ENCODE data around the gene GABARAPL2.

DNA sequence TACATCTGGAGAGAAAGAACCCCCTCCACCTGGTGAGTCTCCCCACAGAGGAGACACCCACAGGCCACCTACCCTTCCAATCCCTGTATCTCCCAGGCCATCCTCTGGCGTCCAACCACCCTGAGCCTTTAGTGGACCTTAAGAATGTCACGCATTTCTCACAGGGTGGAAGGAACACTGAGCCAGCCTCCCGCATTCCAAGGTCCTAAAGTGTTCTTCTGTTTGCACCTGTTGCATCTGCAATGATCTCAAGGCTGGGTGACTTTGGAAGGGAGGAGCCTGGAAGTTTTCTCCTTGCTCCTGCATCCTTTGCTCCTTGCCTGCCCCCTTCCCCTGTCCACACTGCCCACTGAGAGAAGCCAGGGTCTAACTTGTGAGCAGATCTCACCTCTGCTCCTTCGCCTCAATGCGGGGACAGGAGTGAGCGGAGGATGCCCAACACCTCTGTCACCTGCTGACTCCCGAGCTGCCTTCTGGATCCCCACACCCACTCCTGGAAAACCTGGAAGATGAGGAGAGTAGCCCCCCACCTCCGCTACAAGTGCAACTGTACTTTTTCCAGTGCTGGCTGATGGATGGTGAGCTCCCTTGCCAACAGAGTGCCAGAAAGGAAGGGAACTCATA, 33.9 kb upstream of the GABARAPL2 start:
- TF ChIP-seq, protein P1, sequence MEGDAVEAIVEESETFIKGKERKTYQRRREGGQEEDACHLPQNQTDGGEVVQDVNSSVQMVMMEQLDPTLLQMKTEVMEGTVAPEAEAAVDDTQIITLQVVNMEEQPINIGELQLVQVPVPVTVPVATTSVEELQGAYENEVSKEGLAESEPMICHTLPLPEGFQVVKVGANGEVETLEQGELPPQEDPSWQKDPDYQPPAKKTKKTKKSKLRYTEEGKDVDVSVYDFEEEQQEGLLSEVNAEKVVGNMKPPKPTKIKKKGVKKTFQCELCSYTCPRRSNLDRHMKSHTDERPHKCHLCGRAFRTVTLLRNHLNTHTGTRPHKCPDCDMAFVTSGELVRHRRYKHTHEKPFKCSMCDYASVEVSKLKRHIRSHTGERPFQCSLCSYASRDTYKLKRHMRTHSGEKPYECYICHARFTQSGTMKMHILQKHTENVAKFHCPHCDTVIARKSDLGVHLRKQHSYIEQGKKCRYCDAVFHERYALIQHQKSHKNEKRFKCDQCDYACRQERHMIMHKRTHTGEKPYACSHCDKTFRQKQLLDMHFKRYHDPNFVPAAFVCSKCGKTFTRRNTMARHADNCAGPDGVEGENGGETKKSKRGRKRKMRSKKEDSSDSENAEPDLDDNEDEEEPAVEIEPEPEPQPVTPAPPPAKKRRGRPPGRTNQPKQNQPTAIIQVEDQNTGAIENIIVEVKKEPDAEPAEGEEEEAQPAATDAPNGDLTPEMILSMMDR (IDR thresholded peaks at IDR 0.05): no peak
- TF ChIP-seq POLR2A (IDR thresholded peaks at IDR 0.05): no peak
- no peak for TF ChIP-seq EP300 (IDR thresholded peaks at IDR 0.05)

All from ovary (tissue), 3 donors.